ENCODE measurements around the gene KLHDC7B.

The KLHDC7B gene

GRCh38 chr22:50529416-50529896, 16.2 kb upstream of the KLHDC7B start:
- Histone ChIP-seq H3K79me2 (ENCODE audit: control insufficient read depth, low read length) (peaks cover 32% of the 10 kb centered on the region), H3K36me3 (ENCODE audit: control insufficient read depth, low read length) (peaks cover 10% of the 10 kb centered on the region), H3K27ac (ENCODE audit: low read depth, low read length) (no peak overlapping the region), H4K20me1 (ENCODE audit: control insufficient read depth, insufficient read depth, low read depth, low read length) (no peaks in the 10 kb centered on the region), H3K9me2 (replicated peaks; ENCODE audit: control insufficient read depth, low read length) (no peaks in the 10 kb centered on the region), H3F3A (ENCODE audit: control insufficient read depth, insufficient read depth) (peaks cover 37% of the 10 kb centered on the region), H3K9me3 (ENCODE audit: control insufficient read depth, insufficient read depth, low read length) (no peaks in the 10 kb centered on the region), H3K27me3 (ENCODE audit: control insufficient read depth, low read length) (no peaks in the 10 kb centered on the region), H3K4me2 (ENCODE audit: low read length) (peak overlapping the region; percentile 94; the same call in 1 of the 2 replicates), H3K4me3 (ENCODE audit: low read length) (peak overlapping the region; percentile 91), H3K4me1 (ENCODE audit: control insufficient read depth, low read length) (peaks cover 50% of the 10 kb centered on the region)
- TF ChIP-seq EZH2phosphoT487 (IDR thresholded peaks at IDR 0.05; ENCODE audit: borderline replicate concordance, low read length) (no peak), CTCF (IDR thresholded peaks at IDR 0.05; ENCODE audit: low read depth, low read length, poor library complexity, severe bottlenecking) (no peak)

GRCh38 chr22:50529897-50530579, 15.7 kb upstream of the KLHDC7B start, which contains the start of gene TYMP:
Gene TYMP, minus strand, starts transcription at chr22:50530012. Its CDS starts 303 bp downstream, at chr22:50529709.
- TF ChIP-seq CTCF (IDR thresholded peaks at IDR 0.05; ENCODE audit: low read depth, low read length, poor library complexity, severe bottlenecking) (no peak), EZH2phosphoT487 (IDR thresholded peaks at IDR 0.05; ENCODE audit: borderline replicate concordance, low read length) (no peak)
- Histone ChIP-seq H3K9me2 (replicated peaks; ENCODE audit: control insufficient read depth, low read length) (no peaks in the 10 kb centered on the region), H3K4me1 (ENCODE audit: control insufficient read depth, low read length) (peaks cover 53% of the 10 kb centered on the region), H3K9me3 (ENCODE audit: control insufficient read depth, insufficient read depth, low read length) (no peaks in the 10 kb centered on the region), H3K27ac (ENCODE audit: low read depth, low read length) (peak within 1 kb of the TSS; percentile 97), H3K27me3 (ENCODE audit: control insufficient read depth, low read length) (no peaks in the 10 kb centered on the region), H3F3A (ENCODE audit: control insufficient read depth, insufficient read depth) (peaks cover 41% of the 10 kb centered on the region), H3K36me3 (ENCODE audit: control insufficient read depth, low read length) (peaks cover 5% of the 10 kb centered on the region; the same call in 1 of the 2 replicates), H4K20me1 (ENCODE audit: control insufficient read depth, insufficient read depth, low read depth, low read length) (no peaks in the 10 kb centered on the region), H3K79me2 (ENCODE audit: control insufficient read depth, low read length) (peaks cover 26% of the 10 kb centered on the region), H3K4me3 (ENCODE audit: low read length) (peak within 1 kb of the TSS; percentile 91), H3K4me2 (ENCODE audit: low read length) (peak within 1 kb of the TSS; percentile 94)

- peaks cover 58% of the 10 kb centered on the region for H3K4me1 ChIP-seq (ENCODE audit: control insufficient read depth, low read length)
- H3K9me2 ChIP-seq (replicated peaks; ENCODE audit: control insufficient read depth, low read length), result no peaks in the 10 kb centered on the region
- peaks cover 24% of the 10 kb centered on the region for H3K79me2 ChIP-seq (ENCODE audit: control insufficient read depth, low read length)
- peaks cover 5% of the 10 kb centered on the region; the same call in 1 of the 2 replicates for H3K36me3 ChIP-seq (ENCODE audit: control insufficient read depth, low read length)
- no peaks in the 10 kb centered on the region for H3K9me3 ChIP-seq (ENCODE audit: control insufficient read depth, insufficient read depth, low read length)
- no peak for TF ChIP-seq CTCF (IDR thresholded peaks at IDR 0.05; ENCODE audit: low read depth, low read length, poor library complexity, severe bottlenecking)
- TF ChIP-seq EZH2phosphoT487 (IDR thresholded peaks at IDR 0.05; ENCODE audit: borderline replicate concordance, low read length), result no peak
- H3K4me3 ChIP-seq (ENCODE audit: low read length), result peak overlapping the region; percentile 91
- H3K4me2 ChIP-seq (ENCODE audit: low read length), result peak overlapping the region; percentile 94
- H3F3A ChIP-seq (ENCODE audit: control insufficient read depth, insufficient read depth), result peaks cover 46% of the 10 kb centered on the region
- H3K27ac ChIP-seq (ENCODE audit: low read depth, low read length), result peak overlapping the region; percentile 97
- no peaks in the 10 kb centered on the region for H4K20me1 ChIP-seq (ENCODE audit: control insufficient read depth, insufficient read depth, low read depth, low read length)
- H3K27me3 ChIP-seq (ENCODE audit: control insufficient read depth, low read length), result no peaks in the 10 kb centered on the region
These were observed 15.2 kb upstream of the KLHDC7B start for GRCh38 chr22:50530580-50530876.

Measured in DOHH2 (cell line).